OCI-LY1 (cell line): ENCODE data around the gene AQP12A.

Experiments used
- H2AFZ ChIP-seq: fragments of 200-600 bp; sonication (generic), shearing (Covaris generic); 2 replicates; pipeline ENCODE4 v1.6.0; 2014; ENCODE audit warnings: antibody characterized with exemption, mild to moderate bottlenecking, low read length
- H3F3A ChIP-seq: fragments of 200-600 bp; sonication (generic), shearing (Covaris generic); 2 replicates; pipeline ENCODE4 v1.6.0; 2014; ENCODE audit warnings: mild to moderate bottlenecking, antibody characterized with exemption, low read length, moderate library complexity; ENCODE audit not compliant: insufficient read depth
- H3K27ac ChIP-seq: fragments of 200-600 bp; sonication (generic); 2 replicates; pipeline ENCODE4 v1.5.1; 2014; ENCODE audit warnings: low read length, mixed run types, mild to moderate bottlenecking, low read depth; ENCODE audit not compliant: poor library complexity, severe bottlenecking
- H3K27me3 ChIP-seq: fragments of 200-600 bp; sonication (generic); 2 replicates; pipeline ENCODE4 v1.6.0; 2014; ENCODE audit warnings: antibody characterized with exemption, mild to moderate bottlenecking, low read length, moderate library complexity; ENCODE audit not compliant: insufficient read depth
- H3K36me3 ChIP-seq: fragments of 200-600 bp; sonication (generic); 2 replicates; pipeline ENCODE4 v1.6.1; 2014; ENCODE audit warnings: mild to moderate bottlenecking, antibody characterized with exemption, low read length, moderate library complexity, mixed read lengths; ENCODE audit not compliant: insufficient read depth
- H3K4me1 ChIP-seq: fragments of 200-600 bp; sonication (generic); 2 replicates; pipeline ENCODE4 v1.5.1; 2014; ENCODE audit warnings: mild to moderate bottlenecking, low read length, moderate library complexity; ENCODE audit not compliant: insufficient read depth, severe bottlenecking
- H3K4me2 ChIP-seq: fragments of 200-600 bp; sonication (generic), shearing (Covaris generic); 2 replicates; pipeline ENCODE4 v1.6.1; 2014; ENCODE audit warnings: low read length
- H3K4me3 ChIP-seq: fragments of 200-600 bp; sonication (generic); 2 replicates; pipeline ENCODE4 v1.5.1; 2014; ENCODE audit warnings: low read length, low read depth, mild to moderate bottlenecking, mixed read lengths; ENCODE audit not compliant: poor library complexity, severe bottlenecking
- H3K79me2 ChIP-seq: fragments of 200-600 bp; shearing (Covaris generic); 2 replicates; pipeline ENCODE4 v1.6.1; 2016; ENCODE audit warnings: mixed run types, low read length, mixed read lengths; ENCODE audit not compliant: insufficient read depth
- H3K9ac ChIP-seq: fragments of 200-600 bp; sonication (generic), shearing (Covaris generic); 2 replicates; pipeline ENCODE4 v1.6.1; 2014; ENCODE audit warnings: mild to moderate bottlenecking, low read length, mixed read lengths
- H3K9me2 ChIP-seq: fragments of 200-600 bp; sonication (generic), shearing (Covaris generic); 2 replicates; pipeline ENCODE4 v1.6.1; 2014; ENCODE audit warnings: low read depth, mild to moderate bottlenecking, low read length, mixed read lengths
- H3K9me3 ChIP-seq: fragments of 200-600 bp; shearing (Covaris generic); 2 replicates; pipeline ENCODE4 v1.6.1; 2014; ENCODE audit warnings: low read length, mixed read lengths
- H4K20me1 ChIP-seq: fragments of 200-600 bp; sonication (generic), shearing (Covaris generic); 2 replicates; pipeline ENCODE4 v1.6.0; 2016; ENCODE audit warnings: mild to moderate bottlenecking, low read length; ENCODE audit not compliant: insufficient read depth
- CTCF ChIP-seq: fragments of 200-600 bp; sonication (generic), shearing (Covaris generic); IDR thresholded peaks from 2 replicates; pipeline ENCODE4 v1.5.1; 2017; ENCODE audit warnings: mild to moderate bottlenecking, antibody characterized with exemption, low read length, moderate library complexity, mixed read lengths
- EZH2 ChIP-seq: fragments of 200-600 bp; sonication (generic), shearing (Covaris generic); IDR thresholded peaks from 2 replicates; pipeline ENCODE4 v1.8.0; 2017; ENCODE audit warnings: borderline replicate concordance, mixed run types, mild to moderate bottlenecking, antibody characterized with exemption, low read length, moderate library complexity, mixed read lengths

Gene AQP12A

GRCh38 chr2:240670402-240670801 lies 21.3 kb upstream of the AQP12A start:
- no peaks in the 10 kb centered on the region for H3K79me2 ChIP-seq
- no peak overlapping the region for H3K4me2 ChIP-seq
- H2AFZ ChIP-seq = no peak overlapping the region
- no peaks in the 10 kb centered on the region for H3K9me2 ChIP-seq
- TF ChIP-seq EZH2 = no peak
- TF ChIP-seq CTCF = no peak
- no peak overlapping the region for H3K27ac ChIP-seq
- H3K9me3 ChIP-seq = no peaks in the 10 kb centered on the region
- H3K36me3 ChIP-seq = no peaks in the 10 kb centered on the region
- no peaks in the 10 kb centered on the region for H3K4me1 ChIP-seq
- H3K9ac ChIP-seq = no peak overlapping the region
- H3K4me3 ChIP-seq = no peak overlapping the region
- peaks cover 3% of the 10 kb centered on the region; the same call in 1 of the 2 replicates for H3K27me3 ChIP-seq
- no peaks in the 10 kb centered on the region for H4K20me1 ChIP-seq
- H3F3A ChIP-seq = no peaks in the 10 kb centered on the region

GRCh38 chr2:240670950-240671349 lies 20.7 kb upstream of the AQP12A start:
- Histone ChIP-seq H3F3A (no peaks in the 10 kb centered on the region), H3K79me2 (no peaks in the 10 kb centered on the region), H3K9me3 (no peaks in the 10 kb centered on the region), H3K9me2 (no peaks in the 10 kb centered on the region), H4K20me1 (no peaks in the 10 kb centered on the region), H3K4me1 (no peaks in the 10 kb centered on the region), H3K36me3 (no peaks in the 10 kb centered on the region), H3K4me3 (no peak overlapping the region), H3K9ac (no peak overlapping the region), H3K27me3 (peaks cover 3% of the 10 kb centered on the region; the same call in 1 of the 2 replicates), H3K27ac (no peak overlapping the region), H3K4me2 (no peak overlapping the region), H2AFZ (no peak overlapping the region)
- no peak for TF ChIP-seq CTCF
- TF ChIP-seq EZH2 = no peak

GRCh38 chr2:240672076-240672700 lies 19.5 kb upstream of the AQP12A start:
- H3K36me3 ChIP-seq = no peaks in the 10 kb centered on the region
- no peaks in the 10 kb centered on the region for H4K20me1 ChIP-seq
- peaks cover 3% of the 10 kb centered on the region; the same call in 1 of the 2 replicates for H3K27me3 ChIP-seq
- H3K9ac ChIP-seq = no peak overlapping the region
- H3K9me2 ChIP-seq = no peaks in the 10 kb centered on the region
- H3K79me2 ChIP-seq = no peaks in the 10 kb centered on the region
- H3K9me3 ChIP-seq = no peaks in the 10 kb centered on the region
- no peaks in the 10 kb centered on the region for H3F3A ChIP-seq
- H3K4me1 ChIP-seq = no peaks in the 10 kb centered on the region
- no peak overlapping the region for H3K4me2 ChIP-seq
- no peak overlapping the region for H3K4me3 ChIP-seq
- H3K27ac ChIP-seq = no peak overlapping the region
- no peak for TF ChIP-seq CTCF
- no peak for TF ChIP-seq EZH2
- no peak overlapping the region for H2AFZ ChIP-seq
